Body of pancreas (tissue), 4 donors: ENCODE results near the gene CDH20. TPM values are rescaled to one million over a fixed set of nuclear protein-coding genes. Genes with fewer than 3 reads are reported as not detected.

Experiments
- ATAC-seq: fragments of 150-250 bp; one replicate; pipeline ENCODE4 v1.9.1; 2016
- DNase-seq, 4 donors: peaks; one replicate each; pipeline ENCODE4 v3.0.0-alpha.2; 2019
- H3K27ac ChIP-seq, 4 donors: fragments of 200-600 bp; sonication (generic); 1 replicate in 3 of 4; 2 replicates in 1 of 4; pipeline versions ENCODE4 v1.5.1 to v1.6.1; 2016 to 2019; ENCODE audit warnings: mild to moderate bottlenecking in 1 of 4, mixed read lengths in 1 of 4, moderate library complexity in 1 of 4
- H3K27me3 ChIP-seq, 2 donors: fragments of 200-600 bp; sonication (generic); one replicate each; pipeline ENCODE4 v1.6.0; 2016; ENCODE audit warnings: mild to moderate bottlenecking in 1 of 2
- H3K36me3 ChIP-seq, 2 donors: fragments of 200-600 bp; sonication (generic); replicated peaks in 1 of 2; 2 replicates each; pipeline ENCODE4 v1.5.1; 2016; ENCODE audit warnings: low read depth in 2 of 2; ENCODE audit not compliant: insufficient read depth in 1 of 2
- H3K4me1 ChIP-seq: fragments of 200-600 bp; sonication (generic); one replicate; pipeline ENCODE4 v1.6.0; 2016
- H3K4me3 ChIP-seq, 2 donors: fragments of 200-600 bp; sonication (generic); 1 replicate in 1 of 2; 2 replicates in 1 of 2; pipeline ENCODE4 v1.5.1; 2016 to 2019
- H3K9me3 ChIP-seq, 3 donors: fragments of 200-600 bp; sonication (generic); 1 replicate in 2 of 3; 2 replicates in 1 of 3; pipeline ENCODE4 v1.5.1; 2016
- CTCF ChIP-seq, 7 experiments: fragments of 450-650 bp in 4 of 7; fragments of 200-600 bp in 3 of 7; sonication (generic) in 3 of 7; IDR thresholded peaks; one replicate each; pipeline ENCODE4 v1.5.1; 2016 to 2019; ENCODE audit warnings: antibody characterized with exemption in 7 of 7
- POLR2A ChIP-seq, 3 donors: fragments of 450-650 bp; IDR thresholded peaks; one replicate each; pipeline ENCODE4 v1.6.1; 2016; ENCODE audit warnings: antibody characterized with exemption in 3 of 3, mild to moderate bottlenecking in 2 of 3
- WGBS, 2 donors: methylation state at CpG; one replicate each; pipeline ENCODE4 v1.1.5; 2017; 5-methylcytosine and 5-hydroxymethylcytosine counted together
- intact Hi-C: fragments of 100-400 bp; cut with DNase I; formaldehyde crosslinking; loops from one replicate; pipeline ENCODE4 v1.15.1; 2023
- small RNA-seq: library from RNA; depleted of rRNA; stranded (forward); fragments of <200 nt; gene quantifications from one replicate; pipeline ENCODE3, GENCODE V24; 2016
- total RNA-seq, 2 donors: library from RNA; depleted of rRNA; stranded (reverse); fragments of >200 nt; gene quantifications; one replicate each; pipeline ENCODE4 v1.1.0, GENCODE V29; 2016

The CDH20 gene
- total RNA-seq, 2 donors from 2014 or later: 0.26 to 6.3 TPM

- Histone ChIP-seq H3K4me1 (no peaks in the 10 kb centered on the region), H3K9me3 (no peaks in the 10 kb centered on the region), H3K36me3 (no peaks in the 10 kb centered on the region), H3K27me3 (no peaks in the 10 kb centered on the region), H3K4me3 (no peak overlapping the region), H3K27ac (no peak overlapping the region)
- intact Hi-C loops: no loop called here
- no peak for TF ChIP-seq POLR2A (IDR thresholded peaks at IDR 0.05)
- TF ChIP-seq CTCF (IDR thresholded peaks at IDR 0.05): no peak
- DNase-seq: no peak
- 80 to 86% methylated on average over 4 of the region's 4 CpGs for WGBS, 2 donors
- no peak for ATAC-seq
Observed at GRCh38 chr18:61600422-61600821, 267.2 kb downstream of the CDH20 start.

GRCh38 chr18:61602836-61603235 lies 269.6 kb downstream of the CDH20 start:
- 90% methylated on average over 2 of the region's 2 CpGs for WGBS, 2 donors
- H3K36me3 ChIP-seq: no peaks in the 10 kb centered on the region
- TF ChIP-seq CTCF (IDR thresholded peaks at IDR 0.05) (no peak), POLR2A (IDR thresholded peaks at IDR 0.05) (no peak)
- H3K4me1 ChIP-seq: no peaks in the 10 kb centered on the region
- H3K9me3 ChIP-seq: no peaks in the 10 kb centered on the region
- no peaks in the 10 kb centered on the region for H3K27me3 ChIP-seq
- H3K27ac ChIP-seq: no peak overlapping the region
- intact Hi-C loops: no loop called here
- ATAC-seq (no peak), DNase-seq (no peak)
- no peak overlapping the region for H3K4me3 ChIP-seq

Small RNA genes lying within 50 kb of the gene (small RNA-seq; reads per million reads assigned to genes)
- gene RNU6-116P: not detected
